HepG2 (cell line): ENCODE measurements around the gene CMTM5. TPM values are rescaled to one million over a fixed set of nuclear protein-coding genes. Genes with fewer than 3 reads are reported as not detected.

Experiments
- ATAC-seq: fragments of 200-7000 bp; cut with Tn5 transposase; 3 replicates; pipeline ENCODE4 v1.9.1; 2020; ENCODE audit warnings: mild to moderate bottlenecking, moderate library complexity
- BruUV-seq: library from RNA; stranded (reverse); fragments of 400-500 nt; replicated peaks from 2 replicates; lab custom pipeline; 2021; lab: Mats Ljungman, UMichigan
- CTCF ChIA-PET: fragments of 300-600 bp; formaldehyde crosslinking; extraction: SDS; loops from one replicate; lab custom pipeline; 2021; ENCODE audit warnings: low total read pairs, inconsistent platforms, low intra/inter-chr PET ratio; lab: Yijun Ruan, JAX
- POLR2A ChIA-PET: fragments of 350-600 bp; sonication (Branson Sonifier 250); formaldehyde crosslinking; loops from one replicate; lab custom pipeline; 2020; ENCODE audit warnings: antibody characterized with exemption, inconsistent platforms; lab: Yijun Ruan, JAX
- DNase-seq: peaks from one replicate; pipeline ENCODE4 v3.0.0-alpha.2; 2015; ENCODE audit warnings: low spot score
- FAIRE-seq: peaks from 3 replicates; lab custom pipeline; 2011; peaks lifted over from hg19 to GRCh38; lab: Jason Lieb, UNC
- H2AFZ ChIP-seq: one replicate; pipeline ENCODE4 v1.6.1; 2011; ENCODE audit warnings: low read length, inconsistent platforms
- H3K27ac ChIP-seq: fragments of 300-600 bp; 3 replicates; pipeline ENCODE4 v1.8.0; 2011; ENCODE audit warnings: mixed run types, mild to moderate bottlenecking, mixed read lengths, low read length, inconsistent platforms; ENCODE audit not compliant: insufficient read depth; ENCODE audit errors: extremely low read length
- H3K27me3 ChIP-seq, 2 experiments: fragments of 200-600 bp in 1 of 2; 2 replicates in 1 of 2; 3 replicates in 1 of 2; pipeline versions ENCODE4 v1.6.0 to v1.8.0; 2011; ENCODE audit warnings: low read length in 2 of 2, mild to moderate bottlenecking in 2 of 2, moderate library complexity in 2 of 2, inconsistent platforms in 1 of 2; ENCODE audit not compliant: insufficient read depth in 2 of 2, control insufficient read depth in 1 of 2
- H3K36me3 ChIP-seq, 2 experiments: fragments of 200-600 bp in 1 of 2; replicated peaks in 1 of 2; 2 replicates in 1 of 2; 3 replicates in 1 of 2; pipeline versions ENCODE4 v1.5.1 to v1.8.0; 2011; ENCODE audit warnings: low read length in 2 of 2, inconsistent platforms in 1 of 2; ENCODE audit not compliant: insufficient read depth in 2 of 2, control insufficient read depth in 1 of 2
- H3K4me1 ChIP-seq: 2 replicates; pipeline ENCODE4 v1.5.1; 2012; ENCODE audit warnings: low read length, inconsistent platforms; ENCODE audit not compliant: insufficient read depth
- H3K4me2 ChIP-seq: 2 replicates; pipeline ENCODE4 v1.6.0; 2011; ENCODE audit warnings: low read depth, low read length, inconsistent platforms
- H3K4me3 ChIP-seq, 3 experiments: fragments of 200-600 bp in 1 of 3; sonication (generic), shearing (Covaris generic) in 1 of 3; replicated peaks in 1 of 3; 2 replicates each; pipeline ENCODE4 v1.5.1; 2011 to 2016; ENCODE audit warnings: low read length in 3 of 3, inconsistent platforms in 2 of 3, low read depth in 2 of 3, mild to moderate bottlenecking in 2 of 3, control low read depth in 1 of 3, mixed read lengths in 1 of 3; ENCODE audit not compliant: insufficient read depth in 1 of 3
- H3K79me2 ChIP-seq: one replicate; pipeline ENCODE4 v1.6.1; 2011; ENCODE audit warnings: low read length, inconsistent platforms; ENCODE audit not compliant: insufficient read depth
- H3K9ac ChIP-seq: 2 replicates; pipeline ENCODE4 v1.6.0; 2011; ENCODE audit warnings: mild to moderate bottlenecking, low read depth, low read length, inconsistent platforms; ENCODE audit not compliant: insufficient read depth
- H3K9me3 ChIP-seq: 2 replicates; pipeline ENCODE4 v1.5.1; 2012; ENCODE audit warnings: mild to moderate bottlenecking, low read length
- H4K20me1 ChIP-seq: 2 replicates; pipeline ENCODE4 v1.6.0; 2011; ENCODE audit warnings: inconsistent platforms, mild to moderate bottlenecking, low read length, moderate library complexity; ENCODE audit not compliant: insufficient read depth
- ATF5 ChIP-seq: sonication (generic); formaldehyde crosslinking; IDR thresholded peaks from 2 replicates; pipeline ENCODE4 v1.4.0; 2020; ENCODE audit warnings: mild to moderate bottlenecking, low read depth, missing genetic modification reagents
- ATM ChIP-seq: fragments of 450-650 bp; IDR thresholded peaks from 2 replicates; pipeline ENCODE4 v1.7.1; 2017; ENCODE audit warnings: mild to moderate bottlenecking, borderline replicate concordance
- EED ChIP-seq: sonication (generic); formaldehyde crosslinking; IDR thresholded peaks from 2 replicates; pipeline ENCODE4 v1.5.0; 2020; ENCODE audit warnings: mild to moderate bottlenecking, missing genetic modification reagents
- EP300 ChIP-seq, 3 experiments: sonication (generic) in 1 of 3; formaldehyde crosslinking in 1 of 3; IDR thresholded peaks; 2 replicates each; pipeline versions ENCODE4 v1.5.1 to v1.6.1; 2011 to 2020; ENCODE audit warnings: low read depth in 2 of 3, low read length in 2 of 3, borderline replicate concordance in 1 of 3, improper control_type of control experiment in 1 of 3, mild to moderate bottlenecking in 1 of 3, missing genetic modification reagents in 1 of 3, moderate library complexity in 1 of 3
- ERF ChIP-seq: IDR thresholded peaks from 2 replicates; pipeline ENCODE4 v1.6.1; 2018; ENCODE audit warnings: missing biosample characterization, missing genetic modification reagents
- FOXO4 ChIP-seq: sonication (generic); formaldehyde crosslinking; conservative IDR thresholded peaks from 2 replicates; pipeline ENCODE4 v1.8.1; 2023; ENCODE audit warnings: missing genetic modification reagents
- NBN ChIP-seq: fragments of 450-650 bp; conservative IDR thresholded peaks from 2 replicates; pipeline ENCODE4 v1.6.1; 2017
- NCOA5 ChIP-seq: sonication (generic); formaldehyde crosslinking; IDR thresholded peaks from 2 replicates; pipeline ENCODE4 v1.4.0; 2020; ENCODE audit warnings: missing genetic modification reagents
- NFE2L2 ChIP-seq: fragments of 150-350 bp; IDR thresholded peaks from 2 replicates; pipeline ENCODE4 v1.6.1; 2014; ENCODE audit warnings: low read length
- PHB2 ChIP-seq: fragments of 450-650 bp; IDR thresholded peaks from 2 replicates; pipeline ENCODE4 v1.6.1; 2018; ENCODE audit not compliant: partially characterized antibody
- SMAD1 ChIP-seq: sonication (generic); formaldehyde crosslinking; IDR thresholded peaks from 2 replicates; pipeline ENCODE4 v1.4.0; 2020; ENCODE audit warnings: missing genetic modification reagents, low read depth, mild to moderate bottlenecking, borderline replicate concordance
- ZFP91 ChIP-seq: sonication (generic); formaldehyde crosslinking; IDR thresholded peaks from 2 replicates; pipeline ENCODE4 v1.9.0; 2022; ENCODE audit warnings: missing genetic modification reagents, mild to moderate bottlenecking, borderline replicate concordance
- ZNF280B ChIP-seq: sonication (generic); formaldehyde crosslinking; IDR thresholded peaks from 2 replicates; pipeline ENCODE4 v1.5.0; 2020; ENCODE audit warnings: missing genetic modification reagents, mild to moderate bottlenecking, borderline replicate concordance
- ZNF282 ChIP-seq: fragments of 450-650 bp; IDR thresholded peaks from 2 replicates; pipeline ENCODE4 v1.6.1; 2018; ENCODE audit not compliant: partially characterized antibody
- ZNF3 ChIP-seq: IDR thresholded peaks from 2 replicates; pipeline ENCODE4 v1.7.0; 2017; ENCODE audit warnings: inconsistent platforms
- ZNF33A ChIP-seq: sonication (generic); formaldehyde crosslinking; IDR thresholded peaks from 2 replicates; pipeline ENCODE4 v1.5.1; 2020; ENCODE audit warnings: missing genetic modification reagents, mild to moderate bottlenecking, moderate library complexity, borderline replicate concordance
- ZNF530 ChIP-seq: sonication (generic); formaldehyde crosslinking; IDR thresholded peaks from 2 replicates; pipeline ENCODE4 v1.5.0; 2020; ENCODE audit warnings: low read depth, mild to moderate bottlenecking, missing genetic modification reagents
- ZNF616 ChIP-seq: sonication (generic); formaldehyde crosslinking; IDR thresholded peaks from 2 replicates; pipeline ENCODE4 v1.5.0; 2020; ENCODE audit warnings: low read depth, mild to moderate bottlenecking, missing genetic modification reagents
- ZNF749 ChIP-seq: sonication (generic); formaldehyde crosslinking; IDR thresholded peaks from 2 replicates; pipeline ENCODE4 v1.8.0; 2022; ENCODE audit warnings: mild to moderate bottlenecking, missing genetic modification reagents, moderate library complexity, borderline replicate concordance
- ZNF773 ChIP-seq: sonication (generic); formaldehyde crosslinking; IDR thresholded peaks from 2 replicates; pipeline ENCODE4 v1.4.0; 2020; ENCODE audit warnings: missing genetic modification reagents, borderline replicate concordance
- ZNF775 ChIP-seq: sonication (generic); formaldehyde crosslinking; IDR thresholded peaks from 2 replicates; pipeline ENCODE4 v1.4.0; 2020; ENCODE audit warnings: missing genetic modification reagents, mild to moderate bottlenecking, moderate library complexity, borderline replicate concordance
- ZNF777 ChIP-seq: sonication (generic); formaldehyde crosslinking; IDR thresholded peaks from 2 replicates; pipeline ENCODE4 v1.4.0; 2020; ENCODE audit warnings: missing genetic modification reagents
- WGBS: methylation state at CpG from one replicate; pipeline ENCODE4 v1.1.6; 2017; ENCODE audit warnings: low lambda C conversion rate; 5-methylcytosine and 5-hydroxymethylcytosine counted together
- in situ Hi-C: cut with HindIII; loops from 2 replicates; pipeline ENCODE4 v1.10.0; 2017; ENCODE audit warnings: low pct_unique_long_range_greater_than_20kb; ENCODE audit not compliant: extremely low pct_ligation_motif_present
- intact Hi-C: fragments of 100-400 bp; cut with micrococcal nuclease; formaldehyde crosslinking; loops from one replicate; pipeline ENCODE4 v1.10.0; 2022; ENCODE audit not compliant: unreplicated experiment
- polyA plus RNA-seq, 8 experiments: library from polyadenylated mRNA; depleted of rRNA in 3 of 8; stranded (reverse) in 7 of 8; unstranded in 1 of 8; fragments of >200 nt; fragmentation: Illumina TruSeq in 4 of 8; extraction: Trizol in 4 of 8; gene quantifications; 2 replicates each; pipeline versions ENCODE4 v1.2.1 to v1.2.3, GENCODE V29; 2011 to 2016; ENCODE audit warnings: low read depth in 4 of 8, missing spikeins in 1 of 8, mixed read lengths in 1 of 8; ENCODE audit not compliant: insufficient read depth in 1 of 8
- total RNA-seq, 5 experiments: library from RNA; depleted of rRNA; stranded (reverse); fragments of >200 nt; fragmentation: Illumina TruSeq; extraction: Trizol; gene quantifications; 2 replicates each; pipeline ENCODE4 v1.2.3, GENCODE V29; 2016; ENCODE audit warnings: low read depth in 1 of 5

CMTM5 gene
- total and polyA plus RNA-seq, 2 of the 13 experiments (the other 11 are each of a cell fraction or from before 2014, with no cell fraction given): not detected

GRCh38 chr14:23403139-23403438 is 26.2 kb downstream of the CMTM5 start:
- Histone ChIP-seq H3K9ac (no peak overlapping the region), H3K27ac (no peak overlapping the region), H3K36me3 (no peaks in the 10 kb centered on the region), H3K4me3 (no peak overlapping the region), H2AFZ (no peak overlapping the region), H3K79me2 (no peaks in the 10 kb centered on the region), H3K4me1 (no peaks in the 10 kb centered on the region), H3K27me3 (peaks cover 39 to 94% of the 10 kb centered on the region in 2 experiments; a peak in 4 of 5 replicates), H3K9me3 (no peaks in the 10 kb centered on the region), H3K4me2 (no peak overlapping the region), H4K20me1 (no peaks in the 10 kb centered on the region)
- no peak for DNase-seq
- in situ Hi-C loops: no loop called here
- BruUV-seq: no TSS peak
- no peak for FAIRE-seq
- POLR2A ChIA-PET: no interaction called here
- no peak for ATAC-seq
- intact Hi-C loops: no loop called here
- CTCF ChIA-PET: no interaction called here
- 32% methylated on average over 7 of the region's 7 CpGs for WGBS
- TF ChIP-seq NBN: 0 out of 2 replicates have a peak, but pooled peaks have one; percentile 42
- TF ChIP-seq ZNF773: no peak
- no peak for TF ChIP-seq ZNF775 (CRISPR knock-in tag)
- no peak for TF ChIP-seq EP300 (IDR thresholded peaks at IDR 0.05; ENCODE audit: low read depth in 2 of 2, low read length in 2 of 2)
- no peak for TF ChIP-seq EP300 (CRISPR knock-in tag; IDR thresholded peaks at IDR 0.05; ENCODE audit: borderline replicate concordance)
- no peak for TF ChIP-seq ATF5 (CRISPR knock-in tag)
- TF ChIP-seq ZNF282: peak; percentile 65
- peak; percentile 69; the same call in 1 of the 2 replicates for TF ChIP-seq ATM
- no peak for TF ChIP-seq FOXO4 (CRISPR knock-in tag)
- no peak for TF ChIP-seq ZNF530 (CRISPR knock-in tag)
- no peak for TF ChIP-seq SMAD1
- TF ChIP-seq NCOA5: no peak
- 0 out of 2 replicates have a peak, but pooled peaks have one; percentile 23 for TF ChIP-seq EED
- no peak for TF ChIP-seq ZNF33A
- TF ChIP-seq ZNF777 (CRISPR knock-in tag): no peak
- TF ChIP-seq ZNF280B (CRISPR knock-in tag): 0 out of 2 replicates have a peak, but pooled peaks have one; percentile 25
- TF ChIP-seq PHB2: peak; percentile 67
- no peak for TF ChIP-seq NFE2L2
- TF ChIP-seq ZNF749 (CRISPR knock-in tag): no peak
- TF ChIP-seq ZNF616 (CRISPR knock-in tag): no peak
- TF ChIP-seq ZFP91 (CRISPR knock-in tag): 0 out of 2 replicates have a peak, but pooled peaks have one; percentile 20
- no peak for TF ChIP-seq ZNF3
- no peak for TF ChIP-seq ERF (CRISPR knock-in tag)
